AG09319 (cell line): ENCODE results near the gene FGF12.

ENCODE experiments used
- DNase-seq: peaks from one replicate; pipeline ENCODE4 v3.0.0-alpha.2; 2010; ENCODE audit warnings: low read depth; ENCODE audit errors: extremely low read depth
- TF ChIP-seq, protein P1 (sequence below): IDR thresholded peaks from 2 replicates; pipeline ENCODE4 v1.5.1; 2011; ENCODE audit warnings: low read depth, mild to moderate bottlenecking, inconsistent platforms, low read length, moderate library complexity

Gene FGF12

GRCh38 chr3:192435241-192435640, 292.1 kb downstream of the FGF12 start:
- TF ChIP-seq, protein P1, sequence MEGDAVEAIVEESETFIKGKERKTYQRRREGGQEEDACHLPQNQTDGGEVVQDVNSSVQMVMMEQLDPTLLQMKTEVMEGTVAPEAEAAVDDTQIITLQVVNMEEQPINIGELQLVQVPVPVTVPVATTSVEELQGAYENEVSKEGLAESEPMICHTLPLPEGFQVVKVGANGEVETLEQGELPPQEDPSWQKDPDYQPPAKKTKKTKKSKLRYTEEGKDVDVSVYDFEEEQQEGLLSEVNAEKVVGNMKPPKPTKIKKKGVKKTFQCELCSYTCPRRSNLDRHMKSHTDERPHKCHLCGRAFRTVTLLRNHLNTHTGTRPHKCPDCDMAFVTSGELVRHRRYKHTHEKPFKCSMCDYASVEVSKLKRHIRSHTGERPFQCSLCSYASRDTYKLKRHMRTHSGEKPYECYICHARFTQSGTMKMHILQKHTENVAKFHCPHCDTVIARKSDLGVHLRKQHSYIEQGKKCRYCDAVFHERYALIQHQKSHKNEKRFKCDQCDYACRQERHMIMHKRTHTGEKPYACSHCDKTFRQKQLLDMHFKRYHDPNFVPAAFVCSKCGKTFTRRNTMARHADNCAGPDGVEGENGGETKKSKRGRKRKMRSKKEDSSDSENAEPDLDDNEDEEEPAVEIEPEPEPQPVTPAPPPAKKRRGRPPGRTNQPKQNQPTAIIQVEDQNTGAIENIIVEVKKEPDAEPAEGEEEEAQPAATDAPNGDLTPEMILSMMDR: no peak
- DNase-seq: no peak

GRCh38 chr3:192434186-192434585, 293.2 kb downstream of the FGF12 start:
- TF ChIP-seq, protein P1: no peak
- DNase-seq: no peak

DNA sequence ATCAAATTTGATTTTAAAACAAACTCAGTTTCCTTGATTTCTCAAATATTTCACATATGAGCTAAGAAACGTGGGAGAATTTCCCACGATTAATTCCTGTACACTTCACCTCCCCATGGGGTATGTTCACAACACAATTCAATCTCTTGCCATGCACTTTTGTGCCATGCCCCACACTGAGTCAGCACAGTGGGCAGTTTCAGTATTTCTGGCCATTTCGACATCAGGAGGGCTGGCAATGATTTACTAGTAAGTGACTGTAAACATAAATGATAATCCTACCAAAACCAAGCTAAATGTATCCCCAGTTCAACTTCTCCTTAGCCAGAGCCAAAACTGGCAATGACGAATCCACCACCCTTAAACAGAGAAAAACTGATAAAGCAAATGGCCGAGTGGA, 293.6 kb downstream of the FGF12 start:
- TF ChIP-seq, protein P1: no peak
- DNase-seq: no peak

DNA sequence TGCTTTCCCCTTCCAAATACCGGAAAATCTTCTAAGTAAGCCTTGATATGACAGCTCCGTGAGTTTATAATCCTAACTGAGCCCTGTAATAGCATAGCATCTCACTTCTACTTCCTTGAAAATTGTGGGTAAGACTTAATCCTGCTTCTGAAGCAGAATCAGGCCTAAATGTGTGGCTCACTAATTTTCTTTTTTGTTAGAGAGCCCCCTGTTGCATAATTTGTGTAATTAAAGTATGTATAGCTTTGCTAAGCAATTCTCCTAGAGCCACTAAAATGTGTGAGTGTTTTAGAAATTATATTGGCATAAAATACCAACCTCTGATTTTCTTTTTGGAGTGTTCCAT, 304.4 kb downstream of the FGF12 start:
- TF ChIP-seq, protein P1: peak; percentile 18
- DNase-seq: no peak

DNA sequence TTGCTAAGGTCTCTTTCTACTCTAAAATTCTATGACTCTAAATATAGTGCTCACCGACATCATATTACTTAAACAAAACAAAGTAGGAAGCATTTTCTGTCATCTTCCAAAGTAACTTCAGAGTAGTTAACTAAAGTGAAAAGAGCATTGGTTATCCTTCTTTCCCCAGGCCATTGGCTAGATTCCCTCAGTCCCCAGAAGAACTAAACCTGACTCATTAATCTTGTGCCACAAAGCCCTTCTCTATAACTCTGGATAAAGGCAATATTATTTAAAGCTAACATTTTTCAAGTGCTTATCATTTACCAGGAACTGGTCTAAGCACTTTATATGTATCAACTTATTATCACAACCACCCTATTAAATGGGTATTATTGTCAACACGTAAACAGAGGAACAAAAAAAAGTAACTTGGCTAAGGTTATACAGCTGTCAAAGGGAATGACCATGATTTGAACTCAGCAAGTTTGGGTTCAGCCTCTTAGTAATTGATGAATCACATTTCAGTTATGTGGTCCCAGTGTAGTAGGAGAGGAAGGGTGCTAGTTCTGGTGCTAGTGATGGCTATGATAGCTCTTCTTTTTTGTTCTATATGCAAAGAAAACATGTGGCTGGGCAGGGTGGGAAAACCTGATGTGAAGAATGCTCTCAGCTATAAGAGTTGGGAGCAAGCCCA, 304.9 kb downstream of the FGF12 start:
- DNase-seq: no peak
- TF ChIP-seq, protein P1: no peak

DNA sequence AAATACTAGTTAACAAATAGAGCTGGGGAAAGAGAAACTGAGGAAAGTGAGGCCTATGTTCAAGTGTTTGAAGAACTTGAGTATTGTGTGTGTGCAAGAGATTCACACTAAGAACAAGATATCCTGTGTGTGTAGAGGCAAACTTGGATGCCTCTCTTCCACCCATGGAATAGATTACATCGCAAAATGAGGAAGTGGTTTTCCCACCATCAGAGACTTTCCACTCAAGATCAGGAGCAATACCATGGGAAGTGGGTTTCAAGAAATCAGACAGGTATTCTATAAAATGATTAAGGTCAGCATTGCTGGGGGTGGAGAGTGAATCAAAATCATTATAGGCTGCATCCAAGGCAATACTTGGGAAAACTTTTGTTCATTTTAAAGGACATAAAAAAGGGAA, 308.0 kb downstream of the FGF12 start:
- TF ChIP-seq, protein P1: no peak

GRCh38 chr3:192417559-192418055, 309.7 kb downstream of the FGF12 start:
- DNase-seq: no peak
- TF ChIP-seq, protein P1: no peak

More for the DNA sequence above, 308.0 kb downstream of the FGF12 start:
- no peak for DNase-seq
